ENCODE results near the gene FAAP20. TPM values are rescaled to one million over a fixed set of nuclear protein-coding genes. Genes with fewer than 3 reads are reported as not detected.
A peak's percentile ranks its signal among the peaks of the same experiment; 100 is the strongest.

FAAP20 gene
- polyA plus RNA-seq, 1 donor from 2014 or later, result 45.3 TPM

DNA sequence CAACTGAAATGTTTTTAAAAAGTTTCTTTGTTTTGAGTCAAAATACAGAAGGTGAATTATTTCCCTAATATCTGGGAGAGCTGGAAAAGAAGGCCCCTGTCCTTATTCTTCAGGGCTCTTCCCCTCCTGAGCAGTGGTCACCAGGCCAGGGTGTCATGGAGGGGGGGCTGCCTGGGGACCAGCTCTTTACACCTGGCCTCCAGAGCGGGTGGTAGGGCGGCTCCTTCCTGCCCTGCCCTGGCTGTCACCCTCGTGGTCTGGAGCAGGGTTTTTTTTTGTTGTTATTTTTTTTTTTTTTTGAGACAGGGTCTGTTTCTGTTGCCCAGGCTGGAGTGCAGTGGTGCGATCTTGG lies 40.2 kb upstream of the FAAP20 start:
- no peaks in the 10 kb centered on the region for H3K27me3 ChIP-seq (ENCODE audit: insufficient read depth, low read depth, low read length)
- no peak for TF ChIP-seq POLR2AphosphoS5 (IDR thresholded peaks at IDR 0.05)
- no peak for TF ChIP-seq MXI1 (conservative IDR thresholded peaks at IDR 0.05; ENCODE audit: poor library complexity, severe bottlenecking)
- TF ChIP-seq SMC3 (conservative IDR thresholded peaks at IDR 0.05; ENCODE audit: poor library complexity), result no peak
- no peak for TF ChIP-seq EZH2 (IDR thresholded peaks at IDR 0.05; ENCODE audit: borderline replicate concordance, insufficient read depth, low read length, poor library complexity, severe bottlenecking)
- TF ChIP-seq, protein P1, sequence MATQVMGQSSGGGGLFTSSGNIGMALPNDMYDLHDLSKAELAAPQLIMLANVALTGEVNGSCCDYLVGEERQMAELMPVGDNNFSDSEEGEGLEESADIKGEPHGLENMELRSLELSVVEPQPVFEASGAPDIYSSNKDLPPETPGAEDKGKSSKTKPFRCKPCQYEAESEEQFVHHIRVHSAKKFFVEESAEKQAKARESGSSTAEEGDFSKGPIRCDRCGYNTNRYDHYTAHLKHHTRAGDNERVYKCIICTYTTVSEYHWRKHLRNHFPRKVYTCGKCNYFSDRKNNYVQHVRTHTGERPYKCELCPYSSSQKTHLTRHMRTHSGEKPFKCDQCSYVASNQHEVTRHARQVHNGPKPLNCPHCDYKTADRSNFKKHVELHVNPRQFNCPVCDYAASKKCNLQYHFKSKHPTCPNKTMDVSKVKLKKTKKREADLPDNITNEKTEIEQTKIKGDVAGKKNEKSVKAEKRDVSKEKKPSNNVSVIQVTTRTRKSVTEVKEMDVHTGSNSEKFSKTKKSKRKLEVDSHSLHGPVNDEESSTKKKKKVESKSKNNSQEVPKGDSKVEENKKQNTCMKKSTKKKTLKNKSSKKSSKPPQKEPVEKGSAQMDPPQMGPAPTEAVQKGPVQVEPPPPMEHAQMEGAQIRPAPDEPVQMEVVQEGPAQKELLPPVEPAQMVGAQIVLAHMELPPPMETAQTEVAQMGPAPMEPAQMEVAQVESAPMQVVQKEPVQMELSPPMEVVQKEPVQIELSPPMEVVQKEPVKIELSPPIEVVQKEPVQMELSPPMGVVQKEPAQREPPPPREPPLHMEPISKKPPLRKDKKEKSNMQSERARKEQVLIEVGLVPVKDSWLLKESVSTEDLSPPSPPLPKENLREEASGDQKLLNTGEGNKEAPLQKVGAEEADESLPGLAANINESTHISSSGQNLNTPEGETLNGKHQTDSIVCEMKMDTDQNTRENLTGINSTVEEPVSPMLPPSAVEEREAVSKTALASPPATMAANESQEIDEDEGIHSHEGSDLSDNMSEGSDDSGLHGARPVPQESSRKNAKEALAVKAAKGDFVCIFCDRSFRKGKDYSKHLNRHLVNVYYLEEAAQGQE (IDR thresholded peaks at IDR 0.05; ENCODE audit: borderline replicate concordance), result no peak
- TF ChIP-seq, protein P2, sequence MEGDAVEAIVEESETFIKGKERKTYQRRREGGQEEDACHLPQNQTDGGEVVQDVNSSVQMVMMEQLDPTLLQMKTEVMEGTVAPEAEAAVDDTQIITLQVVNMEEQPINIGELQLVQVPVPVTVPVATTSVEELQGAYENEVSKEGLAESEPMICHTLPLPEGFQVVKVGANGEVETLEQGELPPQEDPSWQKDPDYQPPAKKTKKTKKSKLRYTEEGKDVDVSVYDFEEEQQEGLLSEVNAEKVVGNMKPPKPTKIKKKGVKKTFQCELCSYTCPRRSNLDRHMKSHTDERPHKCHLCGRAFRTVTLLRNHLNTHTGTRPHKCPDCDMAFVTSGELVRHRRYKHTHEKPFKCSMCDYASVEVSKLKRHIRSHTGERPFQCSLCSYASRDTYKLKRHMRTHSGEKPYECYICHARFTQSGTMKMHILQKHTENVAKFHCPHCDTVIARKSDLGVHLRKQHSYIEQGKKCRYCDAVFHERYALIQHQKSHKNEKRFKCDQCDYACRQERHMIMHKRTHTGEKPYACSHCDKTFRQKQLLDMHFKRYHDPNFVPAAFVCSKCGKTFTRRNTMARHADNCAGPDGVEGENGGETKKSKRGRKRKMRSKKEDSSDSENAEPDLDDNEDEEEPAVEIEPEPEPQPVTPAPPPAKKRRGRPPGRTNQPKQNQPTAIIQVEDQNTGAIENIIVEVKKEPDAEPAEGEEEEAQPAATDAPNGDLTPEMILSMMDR (IDR thresholded peaks at IDR 0.05; ENCODE audit: poor library complexity, severe bottlenecking), result no peak
- TF ChIP-seq RAD21 (conservative IDR thresholded peaks at IDR 0.05), result no peak
- TF ChIP-seq TAF1 (IDR thresholded peaks at IDR 0.05; ENCODE audit: low read depth), result no peak
- TF ChIP-seq EP300 (conservative IDR thresholded peaks at IDR 0.05; ENCODE audit: poor library complexity, severe bottlenecking), result no peak
- no peak overlapping the region for H3K27ac ChIP-seq (ENCODE audit: low read length)
- no peaks in the 10 kb centered on the region for H3F3A ChIP-seq (ENCODE audit: insufficient read depth, low read length, poor library complexity, severe bottlenecking)
- no peaks in the 10 kb centered on the region for H3K9me2 ChIP-seq (ENCODE audit: insufficient read depth, low read length)
- peaks cover 95% of the 10 kb centered on the region for H3K79me2 ChIP-seq (replicated peaks; ENCODE audit: insufficient read depth, low read length)
- H3K9ac ChIP-seq (ENCODE audit: low read length), result peak overlapping the region; percentile 16
- H3K4me2 ChIP-seq (ENCODE audit: low read length), result no peak overlapping the region
- no peak overlapping the region for H3K4me3 ChIP-seq (ENCODE audit: low read length)
- H3K9me3 ChIP-seq (ENCODE audit: low read length), result no peaks in the 10 kb centered on the region
- H2AFZ ChIP-seq (ENCODE audit: low read depth, low read length), result no peak overlapping the region
- H4K20me1 ChIP-seq (ENCODE audit: insufficient read depth), result peaks cover 59% of the 10 kb centered on the region
- no peaks in the 10 kb centered on the region for H3K36me3 ChIP-seq (ENCODE audit: insufficient read depth, low read length)

DNA sequence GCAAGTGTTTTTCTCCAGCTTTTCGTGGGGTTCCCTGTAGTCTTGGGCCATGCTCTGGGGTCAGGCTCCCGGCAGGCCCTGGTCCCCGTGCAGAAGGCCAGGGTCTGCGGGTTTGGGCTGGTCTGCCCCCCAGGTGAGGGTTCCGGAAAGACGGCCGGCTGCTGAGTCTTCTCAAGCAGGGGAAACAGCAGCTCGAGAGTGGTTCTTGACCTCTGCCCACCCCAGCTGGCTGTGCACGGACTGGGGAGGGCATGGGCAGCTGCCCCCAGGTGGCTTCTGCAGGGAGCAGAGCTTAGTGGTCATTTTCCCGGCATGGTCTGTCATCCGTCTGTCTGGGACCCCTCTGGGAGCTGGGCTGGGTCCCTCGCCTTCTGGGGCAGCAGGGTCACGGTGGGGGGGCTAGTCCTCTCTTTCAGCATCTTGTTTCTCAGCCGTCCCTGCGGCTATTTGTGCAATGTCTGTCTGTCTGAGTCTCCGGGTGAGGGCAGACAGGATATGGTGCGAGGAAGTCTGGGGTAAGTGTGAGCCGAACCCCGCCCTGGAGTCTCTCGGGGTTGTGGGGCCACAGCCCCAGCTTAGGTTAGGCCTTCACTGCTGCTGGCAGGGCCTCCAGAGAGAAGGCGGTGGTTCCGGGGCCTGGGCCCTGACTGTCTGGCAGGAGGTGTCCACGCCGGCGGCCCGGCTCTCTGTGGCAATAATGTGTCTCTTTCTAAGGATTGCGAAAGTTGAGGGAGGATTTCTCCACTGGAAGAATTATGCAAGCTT lies 39.6 kb upstream of the FAAP20 start:
- no peaks in the 10 kb centered on the region for H3K27me3 ChIP-seq (ENCODE audit: insufficient read depth, low read depth, low read length)
- H3K9me3 ChIP-seq (ENCODE audit: low read length), result no peaks in the 10 kb centered on the region
- H3K79me2 ChIP-seq (replicated peaks; ENCODE audit: insufficient read depth, low read length), result peaks cover 97% of the 10 kb centered on the region
- no peak overlapping the region for H3K27ac ChIP-seq (ENCODE audit: low read length)
- no peak overlapping the region for H2AFZ ChIP-seq (ENCODE audit: low read depth, low read length)
- peak overlapping the region; percentile 98 for H3K4me3 ChIP-seq (ENCODE audit: low read length)
- peak overlapping the region; percentile 16 for H3K9ac ChIP-seq (ENCODE audit: low read length)
- no peaks in the 10 kb centered on the region for H3K9me2 ChIP-seq (ENCODE audit: insufficient read depth, low read length)
- no peak overlapping the region for H3K4me2 ChIP-seq (ENCODE audit: low read length)
- no peaks in the 10 kb centered on the region for H3F3A ChIP-seq (ENCODE audit: insufficient read depth, low read length, poor library complexity, severe bottlenecking)
- H3K36me3 ChIP-seq (ENCODE audit: insufficient read depth, low read length), result no peaks in the 10 kb centered on the region
- TF ChIP-seq, protein P1 (IDR thresholded peaks at IDR 0.05; ENCODE audit: borderline replicate concordance), result no peak
- TF ChIP-seq MXI1 (conservative IDR thresholded peaks at IDR 0.05; ENCODE audit: poor library complexity, severe bottlenecking), result no peak
- TF ChIP-seq TAF1 (IDR thresholded peaks at IDR 0.05; ENCODE audit: low read depth), result no peak
- TF ChIP-seq SMC3 (conservative IDR thresholded peaks at IDR 0.05; ENCODE audit: poor library complexity), result no peak
- no peak for TF ChIP-seq EP300 (conservative IDR thresholded peaks at IDR 0.05; ENCODE audit: poor library complexity, severe bottlenecking)
- TF ChIP-seq POLR2AphosphoS5 (IDR thresholded peaks at IDR 0.05), result no peak
- no peak for TF ChIP-seq EZH2 (IDR thresholded peaks at IDR 0.05; ENCODE audit: borderline replicate concordance, insufficient read depth, low read length, poor library complexity, severe bottlenecking)
- no peak for TF ChIP-seq RAD21 (conservative IDR thresholded peaks at IDR 0.05)
- TF ChIP-seq, protein P2 (IDR thresholded peaks at IDR 0.05; ENCODE audit: poor library complexity, severe bottlenecking), result no peak
- H4K20me1 ChIP-seq (ENCODE audit: insufficient read depth), result peaks cover 65% of the 10 kb centered on the region
